ENCODE data around the gene APBA2. TPM values are rescaled to one million over a fixed set of nuclear protein-coding genes. Genes with fewer than 3 reads are reported as not detected.

The APBA2 gene
- polyA plus RNA-seq, 1 donor (not counting 4 experiments of a cell fraction or from before 2014, with no cell fraction given): 5.5 TPM

- no peak for TF ChIP-seq EZH2 (IDR thresholded peaks at IDR 0.05; ENCODE audit: low read length)
- no peak for TF ChIP-seq CTCF (optimal IDR thresholded peaks at IDR 0.05 in 1 of 3, IDR thresholded peaks at IDR 0.05 in 1 of 3, conservative IDR thresholded peaks at IDR 0.05 in 1 of 3; ENCODE audit: extremely low read depth in 1 of 3, insufficient read depth in 2 of 3, low read length in 3 of 3)
- no peak for DNase-seq (ENCODE audit: low read depth, low spot score)
- Histone ChIP-seq H3K4me2 (ENCODE audit: control insufficient read depth, extremely low read depth, insufficient read depth, low read depth, low read length) (no peak overlapping the region), H3K79me2 (ENCODE audit: control insufficient read depth, insufficient read depth, low read length) (no peaks in the 10 kb centered on the region), H3K9me1 (ENCODE audit: control insufficient read depth, extremely low read depth, insufficient read depth, low read length) (no peaks in the 10 kb centered on the region), H3K36me3 (ENCODE audit: control insufficient read depth in 2 of 2, extremely low read depth in 1 of 2, insufficient read depth in 2 of 2, low read length in 2 of 2) (no peaks in the 10 kb centered on the region), H3K9me3 (ENCODE audit: control insufficient read depth, low read depth, low read length) (no peaks in the 10 kb centered on the region), H3K9ac (ENCODE audit: control insufficient read depth, extremely low read depth, insufficient read depth, low read length) (no peak overlapping the region), H3K27ac (ENCODE audit: control insufficient read depth, insufficient read depth, low read length) (no peak overlapping the region), H4K20me1 (ENCODE audit: control insufficient read depth, extremely low read depth, insufficient read depth, low read length) (no peaks in the 10 kb centered on the region), H3K4me1 (ENCODE audit: control insufficient read depth, extremely low read depth, insufficient read depth, low read length) (no peaks in the 10 kb centered on the region), H2AFZ (ENCODE audit: control insufficient read depth, low read length) (no peak overlapping the region), H3K27me3 (ENCODE audit: control insufficient read depth, extremely low read depth, insufficient read depth, low read length) (peaks cover under 1% of the 10 kb centered on the region), H3K4me3 (ENCODE audit: control insufficient read depth in 2 of 3, extremely low read depth in 1 of 3, insufficient read depth in 2 of 3, low read depth in 1 of 3, low read length in 3 of 3) (no peak overlapping the region)
- FAIRE-seq: no peak
- dilution Hi-C loops (cut with MboI; ENCODE audit: extremely low pct_ligation_motif_present, low sequenced_read_pairs): no loop called here
Measured at GRCh38 chr15:29120593-29121368, 235.0 kb downstream of the APBA2 start.

GRCh38 chr15:29121369-29121656 lies 235.5 kb downstream of the APBA2 start:
- Histone ChIP-seq H3K9me3 (ENCODE audit: control insufficient read depth, low read depth, low read length) (no peaks in the 10 kb centered on the region), H3K36me3 (ENCODE audit: control insufficient read depth in 2 of 2, extremely low read depth in 1 of 2, insufficient read depth in 2 of 2, low read length in 2 of 2) (no peaks in the 10 kb centered on the region), H3K4me1 (ENCODE audit: control insufficient read depth, extremely low read depth, insufficient read depth, low read length) (no peaks in the 10 kb centered on the region), H3K27ac (ENCODE audit: control insufficient read depth, insufficient read depth, low read length) (no peak overlapping the region), H4K20me1 (ENCODE audit: control insufficient read depth, extremely low read depth, insufficient read depth, low read length) (no peaks in the 10 kb centered on the region), H2AFZ (ENCODE audit: control insufficient read depth, low read length) (no peak overlapping the region), H3K4me3 (ENCODE audit: control insufficient read depth in 2 of 3, extremely low read depth in 1 of 3, insufficient read depth in 2 of 3, low read depth in 1 of 3, low read length in 3 of 3) (no peak overlapping the region), H3K9me1 (ENCODE audit: control insufficient read depth, extremely low read depth, insufficient read depth, low read length) (no peaks in the 10 kb centered on the region), H3K4me2 (ENCODE audit: control insufficient read depth, extremely low read depth, insufficient read depth, low read depth, low read length) (no peak overlapping the region), H3K27me3 (ENCODE audit: control insufficient read depth, extremely low read depth, insufficient read depth, low read length) (no peaks in the 10 kb centered on the region), H3K9ac (ENCODE audit: control insufficient read depth, extremely low read depth, insufficient read depth, low read length) (no peak overlapping the region), H3K79me2 (ENCODE audit: control insufficient read depth, insufficient read depth, low read length) (no peaks in the 10 kb centered on the region)
- no peak for DNase-seq (ENCODE audit: low read depth, low spot score)
- dilution Hi-C loops (cut with MboI; ENCODE audit: extremely low pct_ligation_motif_present, low sequenced_read_pairs): no loop called here
- no peak for FAIRE-seq
- no peak for TF ChIP-seq EZH2 (IDR thresholded peaks at IDR 0.05; ENCODE audit: low read length)
- no peak for TF ChIP-seq CTCF (optimal IDR thresholded peaks at IDR 0.05 in 1 of 3, IDR thresholded peaks at IDR 0.05 in 1 of 3, conservative IDR thresholded peaks at IDR 0.05 in 1 of 3; ENCODE audit: extremely low read depth in 1 of 3, insufficient read depth in 2 of 3, low read length in 3 of 3)
